GM21360 (cell line): ENCODE results near the gene TMEM132D.

Experiments used
- ATAC-seq: cut with Tn5 transposase; IDR thresholded peaks from one replicate; pipeline ENCODE4 v1.9.1; 2021; ENCODE audit warnings: mild to moderate bottlenecking, moderate library complexity; ENCODE audit not compliant: unreplicated experiment

Gene TMEM132D

GRCh38 chr12:129145381-129145780, 758.4 kb downstream of the TMEM132D start:
- no peak for ATAC-seq

- no peak for ATAC-seq
Observed at GRCh38 chr12:129138776-129139175, 765.0 kb downstream of the TMEM132D start.

- ATAC-seq = no peak
Observed at GRCh38 chr12:129136694-129137325, 767.0 kb downstream of the TMEM132D start.

- no peak for ATAC-seq
Observed at GRCh38 chr12:129127771-129128170, 776.1 kb downstream of the TMEM132D start.

- no peak for ATAC-seq
Observed at GRCh38 chr12:129127211-129127610, 776.6 kb downstream of the TMEM132D start.

- no peak for ATAC-seq
Observed at GRCh38 chr12:129119537-129119936, 784.3 kb downstream of the TMEM132D start.

- ATAC-seq = no peak
Observed at GRCh38 chr12:129115558-129115957, 788.3 kb downstream of the TMEM132D start.

- no peak for ATAC-seq
Observed at GRCh38 chr12:129110575-129110974, 793.2 kb downstream of the TMEM132D start.

- no peak for ATAC-seq
Observed at GRCh38 chr12:129109174-129110001, 794.4 kb downstream of the TMEM132D start.

GRCh38 chr12:129106772-129107171, 797.1 kb downstream of the TMEM132D start:
- ATAC-seq = no peak

GRCh38 chr12:129103231-129103630, 800.6 kb downstream of the TMEM132D start:
- no peak for ATAC-seq

GRCh38 chr12:129102233-129102632, 801.6 kb downstream of the TMEM132D start:
- ATAC-seq = no peak

- ATAC-seq = no peak
Observed at GRCh38 chr12:129101816-129102215, 802.0 kb downstream of the TMEM132D start.

GRCh38 chr12:129101404-129101803, 802.4 kb downstream of the TMEM132D start:
- no peak for ATAC-seq

- ATAC-seq = no peak
Observed at GRCh38 chr12:129097451-129097850, 806.4 kb downstream of the TMEM132D start.

- ATAC-seq = no peak
Observed at GRCh38 chr12:129096968-129097367, 806.9 kb downstream of the TMEM132D start.

GRCh38 chr12:129096184-129096583, 807.6 kb downstream of the TMEM132D start:
- ATAC-seq = no peak

GRCh38 chr12:129089576-129089975, 814.2 kb downstream of the TMEM132D start:
- no peak for ATAC-seq

- ATAC-seq = no peak
Observed at GRCh38 chr12:129084875-129085826, 818.7 kb downstream of the TMEM132D start.

- ATAC-seq = no peak
Observed at GRCh38 chr12:129083121-129083840, 820.5 kb downstream of the TMEM132D start.

- no peak for ATAC-seq
Observed at GRCh38 chr12:129082441-129082840, 821.4 kb downstream of the TMEM132D start.
